MM.1S (cell line): ENCODE measurements around the gene ZNF287.

Source experiments
- EZH2 ChIP-seq: fragments of 300-600 bp; sonication (generic); optimal IDR thresholded peaks from 2 replicates; pipeline ENCODE3; 2017; ENCODE audit warnings: low read depth, mild to moderate bottlenecking, antibody characterized with exemption, low read length, mixed read lengths
- EZH2phosphoT487 ChIP-seq: fragments of 300-600 bp; sonication (generic); IDR thresholded peaks from 2 replicates; pipeline ENCODE4 v1.6.1; 2018; ENCODE audit warnings: antibody characterized with exemption, low read length
- TF ChIP-seq, protein P1 (sequence below): fragments of 300-600 bp; sonication (generic); IDR thresholded peaks from 2 replicates; pipeline ENCODE4 v1.5.1; 2016; ENCODE audit warnings: antibody characterized with exemption, low read length, mixed read lengths

- TF ChIP-seq, protein P1, sequence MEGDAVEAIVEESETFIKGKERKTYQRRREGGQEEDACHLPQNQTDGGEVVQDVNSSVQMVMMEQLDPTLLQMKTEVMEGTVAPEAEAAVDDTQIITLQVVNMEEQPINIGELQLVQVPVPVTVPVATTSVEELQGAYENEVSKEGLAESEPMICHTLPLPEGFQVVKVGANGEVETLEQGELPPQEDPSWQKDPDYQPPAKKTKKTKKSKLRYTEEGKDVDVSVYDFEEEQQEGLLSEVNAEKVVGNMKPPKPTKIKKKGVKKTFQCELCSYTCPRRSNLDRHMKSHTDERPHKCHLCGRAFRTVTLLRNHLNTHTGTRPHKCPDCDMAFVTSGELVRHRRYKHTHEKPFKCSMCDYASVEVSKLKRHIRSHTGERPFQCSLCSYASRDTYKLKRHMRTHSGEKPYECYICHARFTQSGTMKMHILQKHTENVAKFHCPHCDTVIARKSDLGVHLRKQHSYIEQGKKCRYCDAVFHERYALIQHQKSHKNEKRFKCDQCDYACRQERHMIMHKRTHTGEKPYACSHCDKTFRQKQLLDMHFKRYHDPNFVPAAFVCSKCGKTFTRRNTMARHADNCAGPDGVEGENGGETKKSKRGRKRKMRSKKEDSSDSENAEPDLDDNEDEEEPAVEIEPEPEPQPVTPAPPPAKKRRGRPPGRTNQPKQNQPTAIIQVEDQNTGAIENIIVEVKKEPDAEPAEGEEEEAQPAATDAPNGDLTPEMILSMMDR, result no peak
- TF ChIP-seq EZH2 (no peak), EZH2phosphoT487 (no peak)
Measured at GRCh38 chr17:16511593-16511992, 57.4 kb downstream of the ZNF287 start.
